ENCODE data around the gene RXRA. TPM values are rescaled to one million over a fixed set of nuclear protein-coding genes. Genes with fewer than 3 reads are reported as not detected.

RXRA gene
- total and polyA plus RNA-seq, 2 of the 13 experiments (the other 11 are each of a cell fraction or from before 2014, with no cell fraction given) = 18.9 to 29.2 TPM

- no peak for TF ChIP-seq MXI1 (IDR thresholded peaks at IDR 0.05; ENCODE audit: borderline replicate concordance, low read depth, low read length)
- TF ChIP-seq CSRNP2 (CRISPR knock-in tag; conservative IDR thresholded peaks at IDR 0.05; ENCODE audit: low read depth) = no peak
- 0 out of 2 replicates have a peak, but pooled peaks have one; percentile 30 for TF ChIP-seq ZFX (CRISPR knock-in tag; IDR thresholded peaks at IDR 0.05; ENCODE audit: low read depth)
- no peak for TF ChIP-seq IRF9 (CRISPR knock-in tag; IDR thresholded peaks at IDR 0.05; ENCODE audit: borderline replicate concordance)
- TF ChIP-seq PCBP1 (IDR thresholded peaks at IDR 0.05; ENCODE audit: borderline replicate concordance, low read depth, low read length) = no peak
- TF ChIP-seq ZNF44 (CRISPR knock-in tag; IDR thresholded peaks at IDR 0.05) = no peak
- TF ChIP-seq ZBTB8A (CRISPR knock-in tag; IDR thresholded peaks at IDR 0.05; ENCODE audit: borderline replicate concordance, low read depth) = no peak
Measured at GRCh38 chr9:134437403-134438194, 111.3 kb downstream of the RXRA start (continued).

- Histone ChIP-seq H3K4me1 (ENCODE audit: insufficient read depth, low read length) (peaks cover 92% of the 10 kb centered on the region), H3K27me3 (ENCODE audit: control insufficient read depth in 1 of 2, insufficient read depth in 2 of 2, low read length in 2 of 2) (peaks cover 0 to 17% of the 10 kb centered on the region in 2 experiments; a peak in 2 of 5 replicates), H2AFZ (ENCODE audit: low read length) (no peak overlapping the region), H3K4me3 (replicated peaks in 1 of 3; ENCODE audit: insufficient read depth in 1 of 3, low read depth in 2 of 3, low read length in 3 of 3) (peak overlapping the region in 1 of 3 experiments; percentile 7; a peak in 1 of 6 replicates), H3K36me3 (replicated peaks in 1 of 2; ENCODE audit: control insufficient read depth in 1 of 2, insufficient read depth in 2 of 2, low read length in 2 of 2) (peaks cover 4 to 10% of the 10 kb centered on the region in 2 experiments; a peak in 2 of 5 replicates), H3K4me2 (ENCODE audit: low read depth, low read length) (peak overlapping the region; percentile 44), H3K9me3 (ENCODE audit: low read length) (no peaks in the 10 kb centered on the region), H4K20me1 (ENCODE audit: insufficient read depth, low read length) (no peaks in the 10 kb centered on the region), H3K79me2 (ENCODE audit: insufficient read depth, low read length) (no peaks in the 10 kb centered on the region), H3K27ac (ENCODE audit: extremely low read length, insufficient read depth, low read length) (peak overlapping the region; percentile 12), H3K9ac (ENCODE audit: insufficient read depth, low read depth, low read length) (no peak overlapping the region)
- ATAC-seq = peak; percentile 18
- FAIRE-seq = no peak
- POLR2A ChIA-PET = interaction anchor here (1.2 to 2.0 kb wide), 2 partner anchors 109 to 268 kb away, joined by 3 to 7 read pairs; no protein-coding TSS in a partner anchor
- CTCF ChIA-PET (ENCODE audit: low intra/inter-chr PET ratio, low total read pairs) = no interaction called here
- in situ Hi-C loops (cut with HindIII; ENCODE audit: extremely low pct_ligation_motif_present, low pct_unique_long_range_greater_than_20kb) (no loop called here), intact Hi-C loops (cut with micrococcal nuclease; ENCODE audit: unreplicated experiment) (loop anchor here (10.0 kb wide), 1 partner anchor 53 kb away; no protein-coding TSS in a partner anchor)
- BruUV-seq (replicated peaks) = no TSS peak
- WGBS (ENCODE audit: low lambda C conversion rate) = 57% methylated on average over 8 of the region's 19 CpGs
- peak; percentile 32 for DNase-seq (ENCODE audit: low spot score)
- TF ChIP-seq ARID3A (IDR thresholded peaks at IDR 0.05; ENCODE audit: low read depth, low read length) (no peak), AGO2 (optimal IDR thresholded peaks at IDR 0.05; ENCODE audit: low read depth, low read length) (peak; percentile 70), LCORL (IDR thresholded peaks at IDR 0.05) (no peak), LCORL (CRISPR knock-in tag; IDR thresholded peaks at IDR 0.05) (no peak), ZFP91 (CRISPR knock-in tag; IDR thresholded peaks at IDR 0.05; ENCODE audit: borderline replicate concordance) (0 out of 2 replicates have a peak, but pooled peaks have one; percentile 6), RAD21 (CRISPR knock-in tag; IDR thresholded peaks at IDR 0.05) (0 out of 2 replicates have a peak, but pooled peaks have one; percentile 19)
Measured at GRCh38 chr9:134438195-134438788, 112.0 kb downstream of the RXRA start.
